NCI-H69 (cell line): ENCODE measurements around the gene STK4.

Source experiments
- DNase-seq: peaks from one replicate; lab custom pipeline; 2025; lab: John Stamatoyannopoulos, UW

Gene STK4

DNA sequence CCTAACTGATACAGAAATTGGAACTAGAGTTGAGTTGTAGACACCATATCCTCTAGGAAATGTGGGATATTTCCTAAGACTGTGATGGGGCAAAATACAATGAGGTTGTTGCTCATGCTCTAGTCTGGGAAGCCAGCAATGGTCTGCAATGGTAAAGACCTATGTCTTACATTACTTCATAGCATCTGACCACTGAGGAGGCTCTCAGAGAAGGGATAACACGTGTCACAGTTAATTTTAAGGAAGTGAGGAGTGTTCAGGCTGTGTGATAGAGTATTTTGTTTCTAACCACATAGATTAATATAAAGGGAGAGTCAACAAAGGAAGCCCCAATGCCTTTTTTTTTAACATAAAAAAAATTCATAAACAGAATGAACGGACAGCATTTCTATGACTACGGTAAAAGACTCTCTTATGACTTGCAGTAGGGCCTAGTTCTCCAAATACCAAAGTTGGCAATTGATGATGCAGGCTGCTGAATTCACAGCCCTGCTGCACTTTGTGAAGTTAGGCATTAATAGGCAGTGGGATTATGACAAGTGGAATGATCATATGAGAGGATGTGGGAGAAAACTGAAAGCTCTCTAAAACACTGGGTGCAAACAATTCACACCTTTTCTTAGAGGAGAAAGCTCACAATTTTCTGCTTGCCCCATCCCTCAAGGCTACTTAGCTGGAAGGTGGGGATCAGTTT is 120.9 kb downstream of the STK4 start:
- DNase-seq, result no peak

DNA sequence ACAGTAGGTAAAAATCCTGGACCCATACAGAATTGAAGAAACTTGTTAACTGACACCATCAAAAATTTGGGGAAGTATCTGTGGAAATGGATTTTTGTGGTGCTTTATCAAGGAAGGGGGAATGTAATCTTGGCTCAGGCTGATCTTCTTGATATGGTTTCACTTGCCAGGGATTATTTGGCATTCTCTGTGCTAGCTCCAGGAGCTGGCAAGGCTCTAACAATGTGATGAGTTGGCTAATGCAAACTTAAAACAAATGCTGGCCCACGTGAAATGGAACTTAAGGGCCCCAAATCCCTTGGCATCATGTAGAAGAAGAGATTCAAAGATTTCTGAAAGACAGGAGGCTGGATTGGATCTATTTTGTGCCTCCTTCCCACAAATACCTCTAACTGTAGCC is 121.5 kb downstream of the STK4 start:
- no peak for DNase-seq

DNA sequence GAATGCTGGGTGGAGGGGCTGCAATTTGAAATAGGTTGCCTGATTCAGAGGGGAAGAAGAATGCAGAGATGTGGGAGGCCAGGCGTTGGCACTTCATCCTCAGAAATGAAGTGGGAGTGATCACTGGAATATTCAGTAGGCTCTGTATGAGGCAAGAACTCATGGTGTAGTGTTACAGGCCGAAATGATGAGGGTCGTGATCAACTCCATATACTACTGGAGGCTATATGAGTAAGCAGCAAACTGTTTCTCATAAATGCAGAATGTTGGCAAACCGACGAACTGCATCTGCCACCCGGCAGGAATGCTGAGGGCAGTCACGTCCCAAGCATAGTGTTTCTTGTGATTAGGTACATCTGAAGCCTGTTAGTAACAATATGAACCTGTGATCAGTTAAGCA is 121.9 kb downstream of the STK4 start:
- DNase-seq, result no peak

DNA sequence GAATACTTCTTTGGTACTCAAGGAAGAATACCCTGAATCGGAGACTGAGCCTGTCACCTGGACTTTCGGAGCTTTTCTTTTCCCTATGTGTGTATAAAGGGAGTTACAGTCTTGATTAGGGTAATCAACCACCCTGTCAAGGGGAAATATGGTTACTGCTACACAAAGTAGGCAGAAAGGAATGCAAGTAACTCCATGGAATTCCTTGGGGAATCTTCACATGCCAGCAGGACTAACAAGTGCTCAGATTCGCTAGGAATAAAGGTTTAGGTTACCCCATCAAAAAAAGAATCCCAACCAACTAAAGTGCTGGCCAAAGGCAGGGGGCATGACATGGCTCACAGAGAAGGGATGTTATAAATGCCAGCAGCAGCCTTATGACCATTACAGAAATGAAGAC is 124.2 kb downstream of the STK4 start:
- DNase-seq, result no peak

DNA sequence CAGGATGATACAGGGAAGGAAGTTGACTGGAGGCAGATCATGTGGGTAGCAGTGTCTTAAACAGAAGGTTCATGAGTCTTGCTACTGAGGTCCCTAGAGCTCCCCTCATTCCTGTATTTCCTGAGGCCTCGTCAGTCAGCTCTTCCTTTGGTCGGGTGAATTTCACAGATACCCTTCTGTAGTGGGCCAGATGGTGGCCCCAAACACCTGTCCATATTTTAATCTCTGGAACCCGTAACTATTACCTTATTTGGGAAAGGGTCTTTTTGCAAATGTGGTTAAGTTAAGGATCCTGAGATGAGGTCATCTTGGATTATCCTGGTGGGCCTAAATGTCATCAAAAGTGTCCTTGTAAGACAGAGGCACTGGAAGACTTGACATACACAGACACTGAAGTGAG is 125.1 kb downstream of the STK4 start:
- DNase-seq, result no peak

DNA sequence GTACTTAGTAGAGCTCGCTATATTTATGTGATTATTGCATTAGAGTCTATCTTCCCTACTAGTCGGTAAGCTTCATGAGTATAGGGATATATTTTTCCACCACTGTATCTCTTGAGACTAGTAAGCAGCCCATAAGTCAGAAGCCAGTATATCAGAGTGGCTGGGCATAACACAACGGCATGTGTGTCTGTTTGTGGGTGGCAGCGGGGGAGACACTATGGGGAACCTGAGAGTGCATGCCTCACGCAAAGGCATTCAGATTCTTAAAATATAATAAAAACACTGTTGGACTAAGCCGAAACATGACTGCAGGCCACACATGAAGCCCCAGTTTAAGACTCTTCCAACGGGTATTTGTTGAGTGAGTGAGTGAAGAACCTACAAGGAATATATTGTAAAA is 126.6 kb downstream of the STK4 start:
- no peak for DNase-seq

DNA sequence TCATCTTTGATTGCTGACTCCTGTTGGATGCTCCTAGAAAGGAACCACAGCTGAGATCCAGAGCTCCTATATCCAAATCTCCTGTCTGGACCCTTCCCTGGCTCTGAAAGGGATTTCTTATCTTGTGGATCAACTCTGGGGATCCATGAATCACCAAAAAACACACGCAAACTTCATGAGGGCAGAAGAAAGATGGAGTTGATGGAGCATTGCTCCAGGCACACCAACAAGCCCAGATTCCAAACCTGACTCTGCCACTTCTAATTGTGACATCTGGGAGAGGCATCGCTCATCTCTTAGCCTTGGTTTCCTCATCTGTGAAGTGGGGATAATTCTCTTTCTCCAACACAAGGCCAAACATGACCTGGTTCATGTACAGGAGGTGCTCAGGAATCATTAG is 127.9 kb downstream of the STK4 start:
- DNase-seq, result no peak

DNA sequence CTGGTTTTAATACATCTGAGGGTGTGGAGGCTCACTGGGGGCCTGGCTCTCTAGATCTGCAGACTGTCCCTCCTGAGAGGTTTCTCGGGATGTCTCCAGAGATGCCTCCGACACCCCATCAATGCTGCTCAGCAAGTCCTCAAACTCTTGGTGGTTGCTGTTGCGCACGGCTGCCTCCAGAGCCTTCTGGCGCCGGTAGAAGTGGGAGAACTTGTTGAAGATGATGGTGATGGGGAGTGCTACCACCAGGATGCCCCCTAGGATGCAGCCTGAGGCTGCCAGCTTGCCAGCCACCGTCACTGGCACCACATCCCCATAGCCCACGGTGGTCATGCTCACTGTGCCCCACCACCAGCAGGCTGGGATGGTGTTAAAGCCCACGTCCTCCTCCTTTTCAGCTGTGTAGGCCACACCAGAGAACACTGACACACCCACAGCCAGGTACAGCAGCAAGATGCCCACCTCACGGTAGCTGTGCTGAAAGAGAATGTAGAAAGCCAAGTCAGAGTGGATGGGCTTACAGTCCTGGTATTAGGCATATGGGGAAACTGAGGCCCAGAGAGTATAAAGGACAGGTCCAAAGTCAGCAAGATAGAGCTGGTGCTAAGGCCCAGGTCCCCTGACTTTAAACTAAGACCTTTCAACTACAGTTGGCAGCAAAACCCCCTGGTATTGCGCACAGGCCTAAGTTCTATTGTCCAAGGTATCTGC is 128.7 kb downstream of the STK4 start:
- no peak for DNase-seq

DNA sequence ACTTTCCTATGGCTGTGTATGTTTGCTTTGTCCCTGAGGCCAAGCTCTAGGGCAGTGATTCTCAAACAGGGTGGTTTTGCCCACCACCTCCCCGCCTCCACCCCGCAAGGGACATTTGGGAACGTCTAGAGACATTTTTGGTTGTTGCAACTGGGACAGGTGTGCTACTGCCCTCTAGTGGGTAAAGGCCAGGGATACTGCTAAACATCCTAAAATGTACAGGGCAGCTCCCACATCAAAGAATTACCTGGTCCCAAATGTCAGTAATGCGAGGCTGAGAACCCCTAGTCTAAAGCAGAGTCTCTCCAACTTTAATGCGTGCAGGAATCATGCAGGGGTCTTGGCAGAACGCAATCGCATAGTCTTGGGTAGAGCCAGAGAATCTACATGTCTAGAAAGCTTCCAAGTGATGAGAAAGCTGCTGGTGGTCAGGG is 129.5 kb downstream of the STK4 start:
- peak; percentile 43 for DNase-seq

DNA sequence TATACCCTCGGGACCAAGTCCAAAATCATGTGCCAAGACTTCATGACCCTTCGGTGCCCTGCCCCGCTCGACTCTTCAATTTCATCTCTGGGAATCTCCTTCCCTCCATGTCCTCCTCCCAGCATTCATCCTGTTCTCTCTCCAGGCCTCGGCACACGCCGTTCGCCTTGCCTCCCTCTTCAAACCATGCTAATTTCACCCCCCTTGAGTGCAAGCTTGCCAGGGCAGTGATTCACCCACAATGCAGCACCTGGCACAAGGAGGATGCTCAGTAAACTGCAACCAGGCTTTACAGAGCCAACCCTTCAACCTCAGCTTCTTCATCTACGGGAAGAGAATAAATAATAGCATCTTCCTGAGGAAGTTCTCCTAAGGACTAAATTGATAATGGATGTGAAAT is 130.5 kb downstream of the STK4 start:
- DNase-seq, result no peak

DNA sequence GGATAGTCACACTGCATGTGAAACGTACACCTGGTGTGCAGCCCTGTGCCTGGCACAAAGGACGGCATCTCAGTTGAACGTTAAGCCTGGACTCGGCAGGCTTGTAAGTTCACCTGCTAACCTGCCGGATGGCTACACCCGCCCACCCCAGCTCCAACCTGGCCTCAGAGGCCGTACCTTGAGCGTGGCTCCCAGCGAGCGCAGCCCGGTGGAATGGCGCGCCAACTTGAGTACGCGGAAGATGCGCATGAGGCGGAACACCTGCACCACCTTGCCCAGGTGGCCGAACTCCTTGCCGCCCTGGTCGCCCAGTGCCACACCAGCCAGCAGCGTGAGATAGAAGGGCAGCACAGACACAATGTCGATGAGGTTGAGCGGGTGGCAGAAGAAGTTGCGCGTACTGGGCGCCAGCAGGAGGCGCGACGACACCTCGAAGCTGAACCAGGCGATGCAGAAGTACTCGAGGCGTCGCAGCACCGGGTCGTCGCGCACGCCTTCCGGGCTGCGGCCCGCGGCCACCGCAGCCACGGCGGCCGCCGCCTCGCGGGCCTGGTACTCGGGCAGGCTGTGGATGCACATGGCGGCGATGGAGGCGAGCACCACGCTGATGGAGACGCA is 131.3 kb downstream of the STK4 start:
- DNase-seq, result no peak

DNA sequence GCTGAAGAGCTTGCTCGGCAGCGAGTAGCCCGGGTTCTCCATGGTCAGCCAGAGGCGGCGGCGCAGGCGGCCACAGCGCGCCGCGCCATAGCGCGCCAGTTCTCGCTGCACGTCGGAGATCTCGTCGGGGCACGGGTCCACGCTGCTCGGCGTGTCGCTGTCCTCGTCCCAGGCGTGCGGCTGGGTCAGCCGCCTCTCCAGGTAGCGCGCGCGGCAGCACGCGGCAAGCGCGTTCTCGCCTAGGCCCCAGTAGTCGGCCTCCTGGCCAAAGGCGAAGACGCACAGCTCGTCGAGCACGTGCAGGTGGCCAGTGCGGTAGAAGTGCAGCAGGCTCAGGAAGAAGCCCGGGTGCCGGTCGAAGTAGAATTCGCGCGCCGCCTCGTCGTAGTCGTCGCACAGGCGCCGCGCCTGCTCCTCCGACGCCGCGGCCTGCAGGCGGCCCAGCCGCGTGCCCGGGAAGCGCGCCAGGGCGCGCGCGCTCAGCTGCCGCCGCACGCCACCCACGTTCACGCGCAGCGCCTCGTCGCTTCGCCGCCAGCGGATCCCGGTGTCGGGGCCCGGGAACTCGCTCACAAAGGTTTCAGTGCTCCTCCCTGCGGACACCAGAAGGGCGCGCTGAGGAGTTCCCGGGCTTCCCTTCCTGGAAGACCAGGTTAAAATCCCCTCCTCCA is 131.9 kb downstream of the STK4 start:
- no peak for DNase-seq

DNA sequence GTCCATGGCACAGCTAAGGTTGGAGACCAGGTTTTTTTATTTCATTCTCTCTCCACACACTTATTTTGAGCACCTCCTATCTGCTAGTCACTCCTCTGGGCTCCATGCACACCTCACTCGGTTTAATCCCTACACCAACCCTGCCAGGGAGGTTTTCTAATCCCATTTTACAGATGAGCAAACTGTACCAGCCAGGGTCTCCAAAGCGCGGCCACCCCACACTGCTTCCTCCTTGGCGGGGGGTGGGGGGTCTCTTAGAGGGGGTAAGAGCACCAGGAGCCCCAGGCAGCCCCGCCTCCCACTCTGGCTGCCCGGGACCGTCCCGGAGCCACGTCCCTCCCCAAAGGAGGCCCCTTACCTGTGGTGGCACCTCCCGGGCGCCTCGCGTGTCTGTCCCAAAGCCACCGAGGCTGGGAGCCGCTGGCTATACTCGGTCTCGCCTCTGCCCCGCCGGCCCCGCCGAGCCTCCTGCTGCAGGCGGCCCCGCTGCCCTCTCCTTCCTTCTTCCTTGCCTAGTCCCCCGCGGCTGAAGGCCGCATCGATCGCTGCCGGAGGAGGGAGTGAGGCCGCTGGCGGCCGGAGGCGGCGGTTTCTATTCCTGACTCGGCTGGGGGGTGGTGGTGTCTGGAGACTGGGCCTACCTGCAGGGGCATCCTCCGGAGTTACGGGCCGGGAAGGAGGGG is 134.4 kb downstream of the STK4 start, which contains the start of gene KCNS1:
KCNS1 (minus strand) TSS at position 565 of the 683 bp plus-strand sequence. CDS start 1,891 bp downstream, outside the sequence.
- peak; percentile 59 for DNase-seq

DNA sequence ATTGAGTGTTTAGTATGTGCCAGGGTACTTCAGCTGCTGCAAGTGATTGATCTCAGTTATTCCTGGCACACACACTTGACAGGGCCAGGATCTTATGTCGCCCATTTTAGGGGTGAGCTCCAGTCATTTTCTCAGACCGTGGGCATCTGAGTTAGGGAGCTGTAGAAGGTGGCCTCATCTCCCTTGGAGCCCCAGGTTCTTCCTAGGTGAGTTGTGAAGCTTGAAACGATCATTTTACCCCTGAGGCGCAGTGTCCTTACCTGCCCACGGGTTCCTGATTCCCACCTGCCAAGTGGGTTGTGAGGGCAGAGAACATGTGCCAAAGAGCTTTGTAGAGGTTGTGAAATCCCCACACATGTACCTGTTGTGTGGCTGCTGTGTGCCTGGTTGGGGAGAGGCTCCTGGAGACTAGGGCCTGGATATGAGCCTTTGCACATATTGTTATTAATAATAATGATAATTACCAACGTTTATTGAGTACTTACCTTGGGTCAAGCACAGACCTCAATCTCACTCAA is 135.1 kb downstream of the STK4 start:
- DNase-seq, result no peak

DNA sequence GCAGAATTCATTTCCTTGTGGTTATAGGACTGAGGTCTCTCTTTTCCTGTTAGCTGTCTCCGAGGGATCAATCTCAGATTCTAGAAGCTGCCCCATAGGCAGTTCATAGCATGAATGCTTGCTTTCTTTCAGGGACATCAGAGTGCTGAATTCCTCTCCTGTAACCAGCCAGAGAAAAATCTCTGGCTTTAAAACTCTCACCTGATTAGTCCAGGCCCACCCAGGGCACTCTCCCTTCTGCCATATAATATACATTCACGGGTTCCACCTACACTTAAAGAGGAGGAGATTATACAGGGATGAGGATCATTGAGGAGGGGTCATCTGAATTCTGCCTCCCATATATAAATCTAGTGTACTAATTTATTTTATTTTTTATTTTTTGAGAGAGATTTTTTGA is 136.8 kb downstream of the STK4 start:
- DNase-seq, result no peak

DNA sequence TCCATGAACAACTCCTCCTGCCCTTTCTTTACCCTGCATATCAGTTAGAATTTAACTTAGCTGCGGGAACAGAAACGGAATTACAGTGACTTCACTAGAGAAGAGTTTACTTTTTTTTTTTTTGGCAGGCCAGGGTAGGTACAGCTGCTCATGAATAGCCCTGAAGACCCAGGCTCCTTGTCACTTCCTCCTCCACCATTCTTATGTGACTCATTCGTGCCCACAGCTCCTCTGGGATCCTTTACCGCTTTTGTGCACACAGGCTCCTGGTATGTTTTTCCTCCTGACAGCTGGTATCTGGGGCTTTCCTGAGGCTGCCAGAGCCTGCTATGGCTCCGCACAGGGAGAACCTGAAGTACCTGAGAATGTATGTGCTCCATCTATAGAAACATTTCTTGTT is 138.5 kb downstream of the STK4 start:
- DNase-seq, result no peak

DNA sequence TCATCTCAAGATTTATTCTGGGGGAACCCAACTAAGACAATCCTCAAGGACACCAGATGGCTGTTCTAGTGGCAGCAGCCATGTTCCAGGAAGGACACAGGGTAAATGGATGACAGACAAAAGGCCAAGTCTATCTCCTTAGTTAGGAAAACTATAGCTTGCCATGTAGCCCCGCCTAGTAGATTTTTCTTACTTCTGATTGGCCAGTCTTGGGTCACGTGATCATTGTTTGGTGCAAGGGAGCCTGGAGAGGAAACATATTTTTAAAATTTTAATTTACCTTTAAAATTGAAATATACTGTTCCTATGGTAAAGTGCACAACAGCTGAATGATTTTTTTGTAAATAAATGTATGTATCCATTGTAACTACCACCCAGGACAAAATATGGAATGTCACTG is 139.0 kb downstream of the STK4 start:
- no peak for DNase-seq

DNA sequence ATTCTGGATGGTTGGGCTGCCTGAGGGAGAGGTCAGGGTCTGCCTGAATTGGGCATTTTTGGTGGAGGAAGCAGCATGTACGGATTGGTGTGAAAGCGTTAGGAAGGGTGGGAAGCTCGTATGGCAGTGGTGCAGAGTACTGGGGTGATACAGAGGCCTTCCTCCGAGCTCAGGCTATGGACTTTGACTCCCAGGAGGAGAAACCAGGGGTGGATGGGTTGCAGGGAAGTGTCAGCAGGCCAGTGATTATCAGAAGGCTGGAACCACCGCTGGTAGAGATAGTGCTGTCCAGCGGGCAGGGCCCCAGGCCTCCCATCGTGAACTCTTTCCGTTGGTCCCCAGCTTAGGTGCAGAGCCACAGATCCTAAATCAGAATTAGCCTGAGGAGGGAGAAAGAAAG is 143.3 kb downstream of the STK4 start:
- no peak for DNase-seq

DNA sequence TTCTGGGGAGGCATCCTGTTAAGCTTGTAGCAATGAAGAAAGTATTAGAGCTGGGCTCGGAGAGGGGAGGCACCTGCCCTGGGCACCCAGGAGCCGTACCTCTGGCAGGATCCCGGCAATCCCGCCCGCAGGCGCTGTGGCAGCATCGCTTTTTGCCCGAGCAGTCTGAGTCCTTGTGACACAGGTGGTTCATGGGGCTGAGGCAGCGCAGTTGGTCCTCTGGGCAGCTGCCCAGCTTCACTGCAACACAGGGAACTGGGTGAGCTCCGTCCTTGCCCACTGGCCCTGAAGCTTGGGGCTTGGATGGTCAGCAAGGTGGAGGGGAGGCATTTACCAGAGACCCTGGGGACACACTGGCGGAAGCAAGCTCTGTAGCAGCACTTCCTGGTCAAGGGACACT is 144.0 kb downstream of the STK4 start:
- DNase-seq, result no peak

DNA sequence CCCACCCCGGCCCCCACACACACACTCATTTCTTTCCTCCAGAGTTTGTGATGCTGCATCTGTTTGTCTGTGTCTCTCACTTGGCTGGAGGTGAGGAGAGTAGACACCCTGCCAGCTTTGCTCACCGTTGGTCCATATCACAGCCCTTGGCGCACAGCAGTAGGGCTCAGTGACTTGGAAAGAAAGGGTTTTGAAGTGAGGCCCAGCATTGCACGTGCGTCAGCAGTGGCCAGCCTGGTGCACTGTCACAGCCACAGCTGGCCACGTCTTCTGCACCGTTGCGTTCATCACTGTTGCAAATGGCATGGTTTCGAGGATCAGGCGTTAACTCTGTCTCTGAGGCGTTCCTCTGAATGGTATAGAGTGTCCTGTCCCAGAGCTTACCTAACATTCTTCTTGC is 145.0 kb downstream of the STK4 start:
- no peak for DNase-seq

DNA sequence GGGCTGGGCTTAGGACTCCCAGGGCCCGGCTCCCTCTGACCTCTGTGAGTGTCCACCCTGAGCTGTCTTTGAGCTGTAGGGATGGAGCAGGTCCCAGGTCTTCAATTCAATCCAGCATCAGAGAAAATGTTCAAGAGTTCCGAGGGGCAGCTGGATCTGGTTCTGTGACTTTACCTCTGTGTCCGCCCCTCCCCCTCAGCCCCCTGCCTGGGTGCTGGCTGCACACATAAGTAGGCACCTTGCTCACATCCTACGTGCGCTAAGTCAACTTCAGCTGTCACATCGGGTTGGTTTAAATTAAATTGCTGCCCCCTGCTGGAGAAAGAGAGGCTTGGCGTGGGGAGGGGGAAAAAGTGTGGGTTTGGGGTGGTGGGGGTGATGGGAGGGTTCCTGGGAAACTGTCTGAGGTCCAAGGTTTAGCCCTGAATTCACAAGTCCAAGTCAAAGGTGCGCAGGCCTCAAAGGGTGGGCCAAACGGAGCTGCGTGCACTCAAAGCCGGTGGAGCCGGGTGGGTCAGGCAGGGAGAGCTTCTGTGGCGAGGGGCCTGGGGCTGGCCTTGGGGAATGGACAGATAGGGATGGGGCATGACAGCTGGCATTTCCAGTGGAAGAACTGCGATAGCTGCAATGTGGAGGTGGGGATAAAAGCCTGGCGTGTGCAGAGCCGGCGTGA is 145.6 kb downstream of the STK4 start:
- DNase-seq, result peak; percentile 30
